ENCODE measurements around the gene LRCH1. TPM values are rescaled to one million over a fixed set of nuclear protein-coding genes. Genes with fewer than 3 reads are reported as not detected.

LRCH1 gene
- total RNA-seq, 1 donor from 2014 or later = 13.1 TPM

GRCh38 chr13:46667687-46668281 lies 114.8 kb downstream of the LRCH1 start:
- intact Hi-C loops (cut with micrococcal nuclease) = loop anchor here (10.0 kb wide), 1 partner anchor 113 kb away; the partner anchor contains the start of gene LRCH1
- peak overlapping the region; percentile 25 for H3K4me3 ChIP-seq
- H3K27ac ChIP-seq (replicated peaks) = peak overlapping the region; percentile 61

GRCh38 chr13:46668302-46668720 lies 115.3 kb downstream of the LRCH1 start:
- Histone ChIP-seq H3K27ac (replicated peaks) (peak overlapping the region; percentile 61), H3K4me3 (peak overlapping the region; percentile 25), H3K4me1 (peaks cover 74% of the 10 kb centered on the region), H3K9me3 (replicated peaks) (no peaks in the 10 kb centered on the region), H3K27me3 (ENCODE audit: low read depth) (no peaks in the 10 kb centered on the region), H3K36me3 (peaks cover 8% of the 10 kb centered on the region)
- DNase-seq = peak; percentile 35
- intact Hi-C loops (cut with micrococcal nuclease) = loop anchor here (10.0 kb wide), 1 partner anchor 114 kb away; the partner anchor contains the start of gene LRCH1
- no peak for TF ChIP-seq CTCF (IDR thresholded peaks at IDR 0.05; ENCODE audit: borderline replicate concordance)

More at GRCh38 chr13:46667687-46668281, 114.8 kb downstream of the LRCH1 start:
- peaks cover 8% of the 10 kb centered on the region for H3K36me3 ChIP-seq
- DNase-seq = no peak
- peaks cover 74% of the 10 kb centered on the region for H3K4me1 ChIP-seq
- TF ChIP-seq CTCF (IDR thresholded peaks at IDR 0.05; ENCODE audit: borderline replicate concordance) = no peak
- H3K9me3 ChIP-seq (replicated peaks) = no peaks in the 10 kb centered on the region
- H3K27me3 ChIP-seq (ENCODE audit: low read depth) = no peaks in the 10 kb centered on the region

GRCh38 chr13:46668931-46669525 lies 116.1 kb downstream of the LRCH1 start:
- DNase-seq = no peak
- no peaks in the 10 kb centered on the region for H3K27me3 ChIP-seq (ENCODE audit: low read depth)
- H3K27ac ChIP-seq (replicated peaks) = peak overlapping the region; percentile 61
- TF ChIP-seq CTCF (IDR thresholded peaks at IDR 0.05; ENCODE audit: borderline replicate concordance) = no peak
- H3K4me3 ChIP-seq = no peak overlapping the region
- H3K36me3 ChIP-seq = peaks cover 8% of the 10 kb centered on the region
- peaks cover 74% of the 10 kb centered on the region for H3K4me1 ChIP-seq
- no peaks in the 10 kb centered on the region for H3K9me3 ChIP-seq (replicated peaks)
- intact Hi-C loops (cut with micrococcal nuclease) = loop anchor here (10.0 kb wide), 1 partner anchor 114 kb away; the partner anchor contains the start of gene LRCH1

GRCh38 chr13:46672338-46673090 lies 119.5 kb downstream of the LRCH1 start:
- peaks cover 72% of the 10 kb centered on the region for H3K4me1 ChIP-seq
- H3K9me3 ChIP-seq (replicated peaks) = no peaks in the 10 kb centered on the region
- H3K36me3 ChIP-seq = peaks cover 8% of the 10 kb centered on the region
- H3K27ac ChIP-seq (replicated peaks) = peak overlapping the region; percentile 66
- intact Hi-C loops (cut with micrococcal nuclease) = no loop called here
- no peak for DNase-seq
- H3K27me3 ChIP-seq (ENCODE audit: low read depth) = no peaks in the 10 kb centered on the region
- H3K4me3 ChIP-seq = no peak overlapping the region
- TF ChIP-seq CTCF (IDR thresholded peaks at IDR 0.05; ENCODE audit: borderline replicate concordance) = no peak

GRCh38 chr13:46675016-46675415 lies 122.0 kb downstream of the LRCH1 start:
- Histone ChIP-seq H3K36me3 (peaks cover 4% of the 10 kb centered on the region), H3K27me3 (ENCODE audit: low read depth) (no peaks in the 10 kb centered on the region), H3K4me3 (no peak overlapping the region), H3K4me1 (peaks cover 79% of the 10 kb centered on the region), H3K9me3 (replicated peaks) (no peaks in the 10 kb centered on the region), H3K27ac (replicated peaks) (peak overlapping the region; percentile 66)
- DNase-seq = no peak
- no peak for TF ChIP-seq CTCF (IDR thresholded peaks at IDR 0.05; ENCODE audit: borderline replicate concordance)
- intact Hi-C loops (cut with micrococcal nuclease) = no loop called here

All from left ventricle myocardium inferior (tissue), 1 donor.